IMR-90 (cell line): ENCODE results near the gene SLC38A9.

ENCODE experiments used
- CHD1 ChIP-seq: IDR thresholded peaks from 2 replicates; pipeline ENCODE4 v1.6.1; 2012; ENCODE audit warnings: low read depth, low read length, improper control_type of control experiment
- CTCF ChIP-seq: conservative IDR thresholded peaks from 2 replicates; pipeline ENCODE4 v1.5.1; 2012; ENCODE audit warnings: mild to moderate bottlenecking, low read depth, low read length, improper control_type of control experiment
- POLR2A ChIP-seq: IDR thresholded peaks from 2 replicates; pipeline ENCODE4 v1.6.1; 2012; ENCODE audit warnings: mild to moderate bottlenecking, low read depth, low read length

- no peak for TF ChIP-seq POLR2A
- no peak for TF ChIP-seq CTCF
- no peak for TF ChIP-seq CHD1
These were observed 132.1 kb downstream of the SLC38A9 start for GRCh38 chr5:55580042-55580441.
